HL-60 (cell line): Measurements from ENCODE around the gene UBE2M.

Experiments
- GABPA ChIP-seq: IDR thresholded peaks from 2 replicates; pipeline ENCODE4 v1.6.1; 2012; ENCODE audit warnings: low read depth
- POLR2AphosphoS5 ChIP-seq: IDR thresholded peaks from 2 replicates; pipeline ENCODE4 v1.6.1; 2012; ENCODE audit warnings: low read depth
- TF ChIP-seq, protein P1 (sequence below): IDR thresholded peaks from one replicate; pipeline ENCODE4 v1.5.1; 2011; ENCODE audit warnings: low read length, control low read depth, inconsistent platforms; ENCODE audit not compliant: insufficient read depth
- TF ChIP-seq, protein P2 (sequence below): IDR thresholded peaks from 2 replicates; pipeline ENCODE4 v1.6.1; 2012; ENCODE audit warnings: low read depth; ENCODE audit not compliant: insufficient replicate concordance

DNA sequence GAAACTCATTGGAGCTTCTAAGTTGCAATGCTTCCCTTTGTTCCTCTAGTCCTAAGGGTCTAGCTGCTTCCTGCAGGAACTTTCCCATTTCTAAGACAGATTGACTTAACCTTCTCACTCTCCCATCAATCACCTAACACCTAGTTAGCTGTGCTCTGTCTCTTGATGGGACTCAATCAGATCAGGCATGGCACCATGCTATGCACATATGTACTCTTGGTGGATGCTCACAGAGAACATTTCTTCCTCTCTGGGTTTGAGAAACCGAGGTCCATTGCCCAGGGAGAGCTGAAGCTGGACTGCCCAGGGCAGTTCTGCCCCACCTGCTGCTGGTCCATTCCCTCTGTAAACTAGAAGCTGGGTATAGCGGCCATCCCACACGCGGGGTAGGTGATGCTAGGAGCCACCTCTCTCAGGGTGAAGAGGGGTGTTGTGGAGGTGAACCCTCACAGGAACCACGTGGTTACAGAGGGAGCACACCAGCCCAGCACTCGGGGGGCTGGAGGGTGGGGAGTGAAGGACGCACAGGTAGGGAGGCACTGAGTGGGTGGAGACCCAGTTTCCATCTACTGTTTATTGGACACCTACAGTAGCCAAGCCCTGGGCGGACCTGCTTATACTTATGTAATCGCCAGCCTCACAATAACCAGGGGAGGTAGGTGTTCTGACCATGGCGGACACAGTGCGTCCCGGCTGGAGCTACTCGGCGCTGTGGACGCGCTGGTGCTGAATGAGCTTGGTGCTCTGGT lies 3.1 kb upstream of the UBE2M start:
- TF ChIP-seq, protein P1, sequence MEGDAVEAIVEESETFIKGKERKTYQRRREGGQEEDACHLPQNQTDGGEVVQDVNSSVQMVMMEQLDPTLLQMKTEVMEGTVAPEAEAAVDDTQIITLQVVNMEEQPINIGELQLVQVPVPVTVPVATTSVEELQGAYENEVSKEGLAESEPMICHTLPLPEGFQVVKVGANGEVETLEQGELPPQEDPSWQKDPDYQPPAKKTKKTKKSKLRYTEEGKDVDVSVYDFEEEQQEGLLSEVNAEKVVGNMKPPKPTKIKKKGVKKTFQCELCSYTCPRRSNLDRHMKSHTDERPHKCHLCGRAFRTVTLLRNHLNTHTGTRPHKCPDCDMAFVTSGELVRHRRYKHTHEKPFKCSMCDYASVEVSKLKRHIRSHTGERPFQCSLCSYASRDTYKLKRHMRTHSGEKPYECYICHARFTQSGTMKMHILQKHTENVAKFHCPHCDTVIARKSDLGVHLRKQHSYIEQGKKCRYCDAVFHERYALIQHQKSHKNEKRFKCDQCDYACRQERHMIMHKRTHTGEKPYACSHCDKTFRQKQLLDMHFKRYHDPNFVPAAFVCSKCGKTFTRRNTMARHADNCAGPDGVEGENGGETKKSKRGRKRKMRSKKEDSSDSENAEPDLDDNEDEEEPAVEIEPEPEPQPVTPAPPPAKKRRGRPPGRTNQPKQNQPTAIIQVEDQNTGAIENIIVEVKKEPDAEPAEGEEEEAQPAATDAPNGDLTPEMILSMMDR: no peak
- TF ChIP-seq POLR2AphosphoS5: no peak
- no peak for TF ChIP-seq GABPA
- TF ChIP-seq, protein P2, sequence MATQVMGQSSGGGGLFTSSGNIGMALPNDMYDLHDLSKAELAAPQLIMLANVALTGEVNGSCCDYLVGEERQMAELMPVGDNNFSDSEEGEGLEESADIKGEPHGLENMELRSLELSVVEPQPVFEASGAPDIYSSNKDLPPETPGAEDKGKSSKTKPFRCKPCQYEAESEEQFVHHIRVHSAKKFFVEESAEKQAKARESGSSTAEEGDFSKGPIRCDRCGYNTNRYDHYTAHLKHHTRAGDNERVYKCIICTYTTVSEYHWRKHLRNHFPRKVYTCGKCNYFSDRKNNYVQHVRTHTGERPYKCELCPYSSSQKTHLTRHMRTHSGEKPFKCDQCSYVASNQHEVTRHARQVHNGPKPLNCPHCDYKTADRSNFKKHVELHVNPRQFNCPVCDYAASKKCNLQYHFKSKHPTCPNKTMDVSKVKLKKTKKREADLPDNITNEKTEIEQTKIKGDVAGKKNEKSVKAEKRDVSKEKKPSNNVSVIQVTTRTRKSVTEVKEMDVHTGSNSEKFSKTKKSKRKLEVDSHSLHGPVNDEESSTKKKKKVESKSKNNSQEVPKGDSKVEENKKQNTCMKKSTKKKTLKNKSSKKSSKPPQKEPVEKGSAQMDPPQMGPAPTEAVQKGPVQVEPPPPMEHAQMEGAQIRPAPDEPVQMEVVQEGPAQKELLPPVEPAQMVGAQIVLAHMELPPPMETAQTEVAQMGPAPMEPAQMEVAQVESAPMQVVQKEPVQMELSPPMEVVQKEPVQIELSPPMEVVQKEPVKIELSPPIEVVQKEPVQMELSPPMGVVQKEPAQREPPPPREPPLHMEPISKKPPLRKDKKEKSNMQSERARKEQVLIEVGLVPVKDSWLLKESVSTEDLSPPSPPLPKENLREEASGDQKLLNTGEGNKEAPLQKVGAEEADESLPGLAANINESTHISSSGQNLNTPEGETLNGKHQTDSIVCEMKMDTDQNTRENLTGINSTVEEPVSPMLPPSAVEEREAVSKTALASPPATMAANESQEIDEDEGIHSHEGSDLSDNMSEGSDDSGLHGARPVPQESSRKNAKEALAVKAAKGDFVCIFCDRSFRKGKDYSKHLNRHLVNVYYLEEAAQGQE: no peak
